ENCODE measurements around the gene TGFA. TPM values are rescaled to one million over a fixed set of nuclear protein-coding genes. Genes with fewer than 3 reads are reported as not detected.

TGFA gene
- total RNA-seq, 2 experiments from 2014 or later, result 0.47 to 0.88 TPM

- H3K27ac Mint-ChIP-seq, result no peak overlapping the region
- ATAC-seq (ENCODE audit: poor library complexity), result no peak
- no peaks in the 10 kb centered on the region for H3K4me1 ChIP-seq (ENCODE audit: insufficient read depth, low read length)
- no peaks in the 10 kb centered on the region for H3K9me3 Mint-ChIP-seq
- H3K27ac ChIP-seq (ENCODE audit: low read depth in 1 of 2, low read length in 2 of 2), result no peak overlapping the region
- peaks cover 4% of the 10 kb centered on the region for H3K27me3 Mint-ChIP-seq
- H3K36me3 ChIP-seq (ENCODE audit: insufficient read depth, low read length), result no peaks in the 10 kb centered on the region
- H3K4me1 Mint-ChIP-seq (ENCODE audit: low read depth), result no peaks in the 10 kb centered on the region
- H3K27me3 ChIP-seq (ENCODE audit: control insufficient read depth in 1 of 2, insufficient read depth in 2 of 2, low read length in 2 of 2), result no peaks in the 10 kb centered on the region
- no peak overlapping the region for H3K4me3 ChIP-seq (ENCODE audit: low read length)
- POLR2A ChIA-PET, result no interaction called here
- H3K4me3 Mint-ChIP-seq, result no peak overlapping the region
- no peaks in the 10 kb centered on the region for H3K9me3 ChIP-seq (ENCODE audit: control insufficient read depth in 1 of 2, insufficient read depth in 1 of 2, low read length in 2 of 2)
- H3K36me3 Mint-ChIP-seq (ENCODE audit: low read depth), result no peaks in the 10 kb centered on the region
- DNase-seq, result no peak
- CTCF ChIA-PET, result no interaction called here
- TF ChIP-seq CTCF (IDR thresholded peaks at IDR 0.05), result no peak
- intact Hi-C loops (cut with DNase I, micrococcal nuclease), result no loop called here
These were observed 142.0 kb downstream of the TGFA start for GRCh38 chr2:70411483-70412125.

- no peak overlapping the region for H3K4me3 Mint-ChIP-seq
- H3K9me3 Mint-ChIP-seq, result no peaks in the 10 kb centered on the region
- CTCF ChIA-PET, result no interaction called here
- Histone ChIP-seq H3K9me3 (ENCODE audit: control insufficient read depth in 1 of 2, insufficient read depth in 1 of 2, low read length in 2 of 2) (no peaks in the 10 kb centered on the region), H3K4me3 (ENCODE audit: low read length) (no peak overlapping the region), H3K4me1 (ENCODE audit: insufficient read depth, low read length) (no peaks in the 10 kb centered on the region), H3K36me3 (ENCODE audit: insufficient read depth, low read length) (no peaks in the 10 kb centered on the region), H3K27ac (ENCODE audit: low read depth in 1 of 2, low read length in 2 of 2) (no peak overlapping the region), H3K27me3 (ENCODE audit: control insufficient read depth in 1 of 2, insufficient read depth in 2 of 2, low read length in 2 of 2) (peaks cover 4 to 6% of the 10 kb centered on the region in 2 experiments)
- H3K27me3 Mint-ChIP-seq, result peaks cover 9% of the 10 kb centered on the region
- ATAC-seq (ENCODE audit: poor library complexity) (no peak), DNase-seq (no peak)
- POLR2A ChIA-PET, result no interaction called here
- no peaks in the 10 kb centered on the region for H3K36me3 Mint-ChIP-seq (ENCODE audit: low read depth)
- intact Hi-C loops (cut with DNase I, micrococcal nuclease), result no loop called here
- H3K4me1 Mint-ChIP-seq (ENCODE audit: low read depth), result no peaks in the 10 kb centered on the region
- no peak for TF ChIP-seq CTCF (IDR thresholded peaks at IDR 0.05)
- H3K27ac Mint-ChIP-seq, result no peak overlapping the region
These were observed 150.2 kb downstream of the TGFA start for GRCh38 chr2:70403267-70404053.

- Histone ChIP-seq H3K27ac (ENCODE audit: low read depth in 1 of 2, low read length in 2 of 2) (no peak overlapping the region), H3K9me3 (ENCODE audit: control insufficient read depth in 1 of 2, insufficient read depth in 1 of 2, low read length in 2 of 2) (no peaks in the 10 kb centered on the region), H3K4me3 (ENCODE audit: low read length) (no peak overlapping the region), H3K36me3 (ENCODE audit: insufficient read depth, low read length) (no peaks in the 10 kb centered on the region), H3K27me3 (ENCODE audit: control insufficient read depth in 1 of 2, insufficient read depth in 2 of 2, low read length in 2 of 2) (peaks cover 6 to 7% of the 10 kb centered on the region in 2 experiments), H3K4me1 (ENCODE audit: insufficient read depth, low read length) (no peaks in the 10 kb centered on the region)
- ATAC-seq (ENCODE audit: poor library complexity) (no peak), DNase-seq (no peak)
- H3K9me3 Mint-ChIP-seq, result no peaks in the 10 kb centered on the region
- intact Hi-C loops (cut with DNase I, micrococcal nuclease), result no loop called here
- POLR2A ChIA-PET, result no interaction called here
- H3K27ac Mint-ChIP-seq, result no peak overlapping the region
- TF ChIP-seq CTCF (IDR thresholded peaks at IDR 0.05), result no peak
- H3K27me3 Mint-ChIP-seq, result peaks cover 21% of the 10 kb centered on the region
- CTCF ChIA-PET, result no interaction called here
- no peak overlapping the region for H3K4me3 Mint-ChIP-seq
- H3K36me3 Mint-ChIP-seq (ENCODE audit: low read depth), result no peaks in the 10 kb centered on the region
- no peaks in the 10 kb centered on the region for H3K4me1 Mint-ChIP-seq (ENCODE audit: low read depth)
These were observed 153.1 kb downstream of the TGFA start for GRCh38 chr2:70400539-70400938.
